H1 (cell line): Measurements from ENCODE around the gene KRTAP10-5. TPM values are rescaled to one million over a fixed set of nuclear protein-coding genes. Genes with fewer than 3 reads are reported as not detected.

Experiments used
- CTCF ChIA-PET: fragments of 300-600 bp; sonication (Branson Sonifier 250); formaldehyde crosslinking; loops from one replicate; lab custom pipeline; 2021; ENCODE audit not compliant: partially characterized antibody; lab: Charles Lee
- POLR2A ChIA-PET: fragments of 300-600 bp; sonication (Branson Sonifier 250); formaldehyde crosslinking; loops from one replicate; lab custom pipeline; 2021; ENCODE audit warnings: inconsistent platforms; ENCODE audit not compliant: partially characterized antibody; lab: Charles Lee
- DNase-seq, 2 experiments: peaks; one replicate each; pipeline versions ENCODE4 v3.0.0 to v3.0.0-alpha.2; 2010 to 2022; ENCODE audit warnings: low spot score in 2 of 2, low read depth in 1 of 2, mixed read lengths in 1 of 2
- FAIRE-seq: peaks from 2 replicates; lab custom pipeline; 2011; peaks lifted over from hg19 to GRCh38; lab: Jason Lieb, UNC
- H2AFZ ChIP-seq: 2 replicates; pipeline ENCODE4 v1.8.1; 2012; ENCODE audit warnings: low read length, inconsistent platforms
- H2AK5ac ChIP-seq: 2 replicates; pipeline ENCODE4 v1.6.1; 2013; ENCODE audit warnings: low read depth, low read length
- H2BK120ac ChIP-seq: replicated peaks from 2 replicates; pipeline ENCODE3; 2013; ENCODE audit warnings: low read depth, low read length, inconsistent platforms
- H2BK12ac ChIP-seq: 2 replicates; pipeline ENCODE4 v1.6.1; 2013; ENCODE audit warnings: low read depth, low read length
- H2BK15ac ChIP-seq: 2 replicates; pipeline ENCODE4 v1.6.1; 2013; ENCODE audit warnings: low read length
- H2BK20ac ChIP-seq: 2 replicates; pipeline ENCODE4 v1.6.1; 2013; ENCODE audit warnings: low read length
- H2BK5ac ChIP-seq: 2 replicates; pipeline ENCODE4 v1.6.1; 2013; ENCODE audit warnings: low read depth, low read length
- H3K14ac ChIP-seq: 2 replicates; pipeline ENCODE4 v1.6.1; 2013; ENCODE audit warnings: inconsistent platforms; ENCODE audit not compliant: insufficient read length
- H3K18ac ChIP-seq: 2 replicates; pipeline ENCODE4 v1.6.1; 2013; ENCODE audit warnings: low read length; ENCODE audit errors: extremely low read depth
- H3K23ac ChIP-seq: 2 replicates; pipeline ENCODE4 v1.6.1; 2013; ENCODE audit warnings: inconsistent platforms; ENCODE audit not compliant: insufficient read length
- H3K23me2 ChIP-seq: 2 replicates; pipeline ENCODE4 v1.6.1; 2013; ENCODE audit warnings: low read depth, low read length
- H3K27ac ChIP-seq: 2 replicates; pipeline ENCODE4 v1.6.1; 2011; ENCODE audit warnings: low read depth, low read length, inconsistent platforms
- H3K27me3 ChIP-seq, 4 experiments: replicated peaks in 1 of 4; 1 replicate in 1 of 4; 2 replicates in 3 of 4; pipeline versions ENCODE4 v1.6.1 to v1.8.1; 2011 to 2013; ENCODE audit warnings: low read length in 3 of 4, mild to moderate bottlenecking in 3 of 4, inconsistent platforms in 2 of 4, mixed read lengths in 2 of 4, moderate library complexity in 1 of 4; ENCODE audit not compliant: control insufficient read depth in 3 of 4, insufficient read depth in 3 of 4; ENCODE audit errors: extremely low read depth in 1 of 4
- H3K36me3 ChIP-seq, 4 experiments: 2 replicates each; pipeline versions ENCODE4 v1.6.1 to v1.8.1; 2011 to 2013; ENCODE audit warnings: mild to moderate bottlenecking in 4 of 4, low read length in 3 of 4, moderate library complexity in 2 of 4, control low read depth in 1 of 4, inconsistent platforms in 1 of 4; ENCODE audit not compliant: insufficient read depth in 4 of 4, control insufficient read depth in 2 of 4
- H3K4ac ChIP-seq: replicated peaks from 2 replicates; pipeline ENCODE3; 2013; ENCODE audit warnings: low read length, low read depth, mixed read lengths, inconsistent platforms; ENCODE audit not compliant: insufficient read length
- H3K4me1 ChIP-seq, 4 experiments: replicated peaks in 1 of 4; 1 replicate in 1 of 4; 2 replicates in 3 of 4; pipeline versions ENCODE4 v1.6.1 to v1.8.1; 2011 to 2013; ENCODE audit warnings: low read length in 3 of 4, inconsistent platforms in 2 of 4, mixed read lengths in 1 of 4; ENCODE audit not compliant: insufficient read depth in 4 of 4, control insufficient read depth in 3 of 4
- H3K4me2 ChIP-seq, 2 experiments: 2 replicates each; pipeline versions ENCODE4 v1.6.1 to v1.8.1; 2011 to 2013; ENCODE audit warnings: low read depth in 2 of 2, low read length in 2 of 2, control low read depth in 1 of 2, inconsistent platforms in 1 of 2, mild to moderate bottlenecking in 1 of 2; ENCODE audit not compliant: insufficient read depth in 1 of 2
- H3K4me3 ChIP-seq, 4 experiments: fragments of 200-600, 300-600 bp in 1 of 4; sonication (generic), shearing (Covaris generic), sonication (Bioruptor Twin) in 1 of 4; 2 replicates each; pipeline versions ENCODE4 v1.5.1 to v1.8.1; 2011 to 2016; ENCODE audit warnings: low read length in 4 of 4, low read depth in 3 of 4, control low read depth in 2 of 4, inconsistent platforms in 2 of 4, mild to moderate bottlenecking in 2 of 4, mixed read lengths in 1 of 4, moderate library complexity in 1 of 4; ENCODE audit not compliant: insufficient read depth in 2 of 4; ENCODE audit errors: extremely low read depth in 1 of 4
- H3K56ac ChIP-seq: replicated peaks from 2 replicates; pipeline ENCODE3; 2013; ENCODE audit warnings: low read depth, mild to moderate bottlenecking, mixed read lengths, low read length, inconsistent platforms; ENCODE audit not compliant: insufficient read length
- H3K79me1 ChIP-seq: 2 replicates; pipeline ENCODE4 v1.6.1; 2013; ENCODE audit warnings: low read depth, low read length, control low read depth
- H3K79me2 ChIP-seq, 2 experiments: 2 replicates each; pipeline versions ENCODE4 v1.6.1 to v1.8.1; 2012 to 2013; ENCODE audit warnings: low read length in 2 of 2, mild to moderate bottlenecking in 2 of 2, inconsistent platforms in 1 of 2; ENCODE audit not compliant: insufficient read depth in 2 of 2, control insufficient read depth in 1 of 2
- H3K9ac ChIP-seq, 4 experiments: replicated peaks in 1 of 4; 1 replicate in 1 of 4; 2 replicates in 3 of 4; pipeline versions ENCODE4 v1.6.1 to v1.8.1; 2011 to 2013; ENCODE audit warnings: low read depth in 3 of 4, low read length in 3 of 4, control low read depth in 2 of 4, mild to moderate bottlenecking in 2 of 4, moderate library complexity in 2 of 4, inconsistent platforms in 1 of 4; ENCODE audit errors: extremely low read depth in 1 of 4
- H3K9me3 ChIP-seq, 2 experiments: 2 replicates each; pipeline versions ENCODE4 v1.6.1 to v1.8.1; 2012 to 2013; ENCODE audit warnings: mild to moderate bottlenecking in 2 of 2, moderate library complexity in 2 of 2, control low read depth in 1 of 2, inconsistent platforms in 1 of 2, low read depth in 1 of 2, low read length in 1 of 2, mixed read lengths in 1 of 2; ENCODE audit not compliant: insufficient read depth in 2 of 2
- H4K20me1 ChIP-seq, 2 experiments: replicated peaks in 1 of 2; 2 replicates each; pipeline versions ENCODE3 to v1.8.1; 2011 to 2013; ENCODE audit warnings: inconsistent platforms in 2 of 2, low read length in 2 of 2, mild to moderate bottlenecking in 1 of 2; ENCODE audit not compliant: insufficient read depth in 2 of 2, control insufficient read depth in 1 of 2
- H4K5ac ChIP-seq: 2 replicates; pipeline ENCODE4 v1.6.1; 2013; ENCODE audit warnings: low read length, low read depth, mixed read lengths, inconsistent platforms; ENCODE audit not compliant: insufficient read length
- H4K8ac ChIP-seq: 2 replicates; pipeline ENCODE4 v1.8.0; 2013; ENCODE audit warnings: mild to moderate bottlenecking, moderate library complexity, low read length, inconsistent platforms; ENCODE audit not compliant: insufficient read depth; ENCODE audit errors: extremely low read depth
- H4K91ac ChIP-seq: replicated peaks from 2 replicates; pipeline ENCODE3; 2013; ENCODE audit warnings: low read length, mixed read lengths, inconsistent platforms; ENCODE audit not compliant: insufficient read length
- GABPA ChIP-seq: IDR thresholded peaks from 2 replicates; pipeline ENCODE4 v1.6.1; 2011; ENCODE audit warnings: mild to moderate bottlenecking, low read length, moderate library complexity, borderline replicate concordance; ENCODE audit not compliant: insufficient read depth
- SAP30 ChIP-seq: fragments of 300-600 bp; sonication (generic); IDR thresholded peaks from 2 replicates; pipeline ENCODE4 v1.7.1; 2012; ENCODE audit warnings: low read length, moderate library complexity, mild to moderate bottlenecking, inconsistent platforms; ENCODE audit not compliant: insufficient read depth, insufficient replicate concordance
- SIRT6 ChIP-seq: IDR thresholded peaks from one replicate; pipeline ENCODE4 v1.7.1; 2012; ENCODE audit warnings: low read length, inconsistent platforms
- SRF ChIP-seq: IDR thresholded peaks from 2 replicates; pipeline ENCODE4 v1.6.1; 2011; ENCODE audit warnings: mild to moderate bottlenecking, low read depth, low read length, moderate library complexity
- WGBS, 2 experiments: shearing (Covaris generic) in 1 of 2; methylation state at CpG; one replicate each; pipeline versions ENCODE4 v1.1.6 to v1.1.7; 2013 to 2015; ENCODE audit warnings: low lambda C conversion rate in 2 of 2, mixed read lengths in 2 of 2, inconsistent platforms in 1 of 2, low coverage in 1 of 2, missing lambda C conversion rate in 1 of 2; ENCODE audit not compliant: insufficient replicate concordance in 2 of 2, insufficient coverage in 1 of 2, insufficient read length in 1 of 2; ENCODE audit errors: extremely low coverage in 1 of 2, missing lambda C conversion rate in 1 of 2; 5-methylcytosine and 5-hydroxymethylcytosine counted together
- polyA plus RNA-seq, 7 experiments: library from polyadenylated mRNA; depleted of rRNA in 3 of 7; stranded (reverse) in 5 of 7; unstranded in 2 of 7; fragments of >200 nt in 5 of 7; fragments of 200-250 nt in 2 of 7; gene quantifications; 1 replicate in 5 of 7; 2 replicates in 1 of 7; 4 replicates in 1 of 7; pipeline versions ENCODE4 v1.2.1 to v1.2.3, GENCODE V29; 2011 to 2013; ENCODE audit warnings: missing spikeins in 2 of 7, mixed read lengths in 2 of 7
- total RNA-seq: library from RNA; stranded (reverse); fragmentation: NEBNext Ultra II Directional; extraction: Animal tissue kit (Norgen Biotek cat#: 25700); gene quantifications from 2 replicates; pipeline ENCODE4 v1.2.1, GENCODE V29; 2021

KRTAP10-5 gene
- total and polyA plus RNA-seq, 2 of the 8 experiments (the other 6 are each of a cell fraction or from before 2014, with no cell fraction given): 0.09 TPM; not detected in 1

- no peak for TF ChIP-seq SIRT6
- TF ChIP-seq SRF: no peak
- no peak for TF ChIP-seq SAP30
- TF ChIP-seq GABPA: no peak
- H4K91ac ChIP-seq: peak overlapping the region; percentile 17
- no peak overlapping the region for H2AFZ ChIP-seq
- H2BK12ac ChIP-seq: no peak overlapping the region; the same call in 1 of the 2 replicates
- no peak overlapping the region for H3K23ac ChIP-seq
- H2BK120ac ChIP-seq: no peak overlapping the region
- H3K79me1 ChIP-seq: no peaks in the 10 kb centered on the region
- no peak overlapping the region for H3K4me2 ChIP-seq
- no peak overlapping the region for H4K5ac ChIP-seq
- no peak overlapping the region for H2BK20ac ChIP-seq
- H3K9me3 ChIP-seq: no peaks in the 10 kb centered on the region
- WGBS, 2 experiments: 91% methylated on average over 2 of the region's 2 CpGs; no CpG with 5 or more reads in 1 of the 2 experiments
- DNase-seq: no peak
- no peak for FAIRE-seq
- CTCF ChIA-PET: no interaction called here
- no peak overlapping the region for H3K56ac ChIP-seq
- POLR2A ChIA-PET: no interaction called here
- no peaks in the 10 kb centered on the region for H3K27me3 ChIP-seq
- H2BK5ac ChIP-seq: no peak overlapping the region
- H2AK5ac ChIP-seq: no peak overlapping the region
- no peak overlapping the region for H4K8ac ChIP-seq
- H4K20me1 ChIP-seq: no peaks in the 10 kb centered on the region
- H3K36me3 ChIP-seq: no peaks in the 10 kb centered on the region; a peak in 1 of 8 replicates
- H3K9ac ChIP-seq: no peak overlapping the region
- H3K79me2 ChIP-seq: no peaks in the 10 kb centered on the region
- H3K23me2 ChIP-seq: 0 out of 2 replicates have a peak, but pooled peaks cover 4% of the 10 kb centered on the region
- peaks cover 2 to 15% (median 6%) of the 10 kb centered on the region in 4 experiments for H3K4me1 ChIP-seq
- no peak overlapping the region for H3K18ac ChIP-seq
- no peak overlapping the region for H3K4me3 ChIP-seq
- no peak overlapping the region for H3K14ac ChIP-seq
- H3K4ac ChIP-seq: no peak overlapping the region
- no peak overlapping the region for H2BK15ac ChIP-seq
- no peak overlapping the region for H3K27ac ChIP-seq
Measured at GRCh38 chr21:44589094-44589493, 8.7 kb upstream of the KRTAP10-5 start.
